ENCODE results near the gene SH2D7. TPM values are rescaled to one million over a fixed set of nuclear protein-coding genes. Genes with fewer than 3 reads are reported as not detected.
A peak's percentile ranks its signal among the peaks of the same experiment; 100 is the strongest.

Gene SH2D7
- not detected for total RNA-seq

GRCh38 chr15:78092261-78093041 is at the start of gene SH2D7:
SH2D7 (plus strand) TSS chr15:78092561; CDS start chr15:78092585, 24 bp downstream.
- no peak for ATAC-seq

DNA sequence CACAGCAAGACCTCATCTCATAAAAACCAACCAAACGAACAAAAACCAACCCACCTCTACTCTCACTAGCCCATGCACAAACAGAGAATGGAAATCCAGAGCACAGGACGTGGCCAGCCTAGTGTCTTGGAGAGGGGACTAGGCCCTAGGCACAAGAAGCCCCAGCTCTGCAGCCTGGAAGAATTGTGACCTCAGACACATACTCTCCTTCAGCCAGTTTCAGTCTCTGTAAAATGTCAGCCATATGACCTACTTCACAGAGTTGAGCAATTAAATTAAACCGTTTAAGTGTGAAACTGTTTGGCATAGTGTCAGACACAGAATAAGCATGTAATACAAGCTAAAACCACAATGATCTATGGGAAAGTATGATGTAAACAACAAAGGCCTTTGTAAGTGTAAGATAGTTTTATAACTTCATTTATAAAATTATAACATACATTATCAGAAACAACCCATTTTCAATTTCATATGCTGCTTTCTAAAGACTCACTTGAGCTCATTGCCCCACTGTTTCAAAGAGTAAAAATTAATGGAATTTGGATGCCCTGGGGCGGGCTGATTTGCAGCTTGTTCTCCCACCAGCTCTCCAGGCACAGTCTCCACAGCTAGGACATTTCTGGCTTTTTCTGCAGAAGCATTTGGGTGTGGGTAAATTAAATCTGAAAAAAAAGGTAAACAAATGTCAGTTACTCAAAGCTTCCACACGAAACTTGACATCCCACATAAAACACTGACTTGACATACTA is 47.8 kb upstream of the SH2D7 start:
- ATAC-seq: no peak

DNA sequence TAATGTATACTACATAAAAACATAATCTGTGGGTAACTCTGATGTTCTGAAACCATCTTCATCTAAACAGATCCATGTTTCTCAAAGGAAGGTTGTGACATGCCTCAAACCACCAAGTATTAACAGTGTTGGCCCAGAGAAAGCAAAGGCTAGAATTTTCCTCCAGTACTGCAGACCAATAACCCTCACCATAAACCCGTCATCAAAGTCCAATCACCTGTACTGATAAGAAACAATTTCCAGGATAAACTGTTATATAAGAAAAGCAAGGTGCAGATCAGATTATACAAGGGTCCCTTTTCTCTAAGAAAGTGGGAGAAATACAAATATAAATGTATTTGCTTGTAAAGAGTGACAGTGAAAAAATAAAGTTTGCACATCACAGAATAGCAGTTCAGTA is 47.2 kb upstream of the SH2D7 start:
- ATAC-seq: no peak

GRCh38 chr15:78046796-78047341 is 45.5 kb upstream of the SH2D7 start:
- no peak for ATAC-seq

DNA sequence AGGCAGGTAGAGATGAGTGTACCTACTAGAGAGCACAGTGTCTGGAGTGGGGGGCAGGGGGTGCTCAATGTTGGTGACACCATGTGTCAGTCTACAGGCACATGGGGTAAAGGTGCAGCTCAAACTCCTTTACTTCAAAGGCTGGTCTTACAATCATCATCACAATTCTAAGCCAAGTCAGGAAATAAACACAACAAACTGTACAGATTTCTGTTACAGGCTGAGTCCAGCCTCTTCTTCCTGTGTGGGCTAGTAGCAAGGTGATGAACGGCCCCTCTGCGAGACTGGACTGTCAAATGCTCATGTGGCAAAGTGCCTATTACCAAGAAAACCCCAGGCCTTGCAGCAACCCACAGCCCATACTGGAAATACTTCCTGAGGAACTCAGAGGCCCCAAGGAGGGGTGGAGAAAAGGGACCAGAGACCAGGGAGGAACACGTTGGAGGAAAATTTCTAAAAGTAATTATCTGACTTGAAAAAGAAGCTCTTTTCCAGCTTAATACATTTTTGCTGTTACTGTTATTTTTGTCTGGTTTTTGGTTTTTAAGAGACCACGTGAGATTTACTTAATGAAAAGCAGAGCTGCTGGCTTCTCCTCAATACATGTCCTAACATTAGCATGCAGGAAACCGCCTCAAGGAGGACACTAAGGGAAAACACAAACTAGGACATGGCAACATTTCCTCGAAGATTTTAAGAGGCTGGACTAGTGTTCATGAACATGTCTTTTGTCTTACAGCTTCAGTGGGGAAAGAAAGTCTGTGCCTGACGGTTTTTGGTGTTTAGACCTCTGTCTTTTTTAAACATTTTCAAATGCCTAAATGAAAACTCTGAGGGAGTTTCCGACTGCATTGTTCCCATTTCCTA is 44.4 kb upstream of the SH2D7 start:
- ATAC-seq: peak; percentile 17

GRCh38 chr15:78048628-78048920 is 43.8 kb upstream of the SH2D7 start:
- no peak for ATAC-seq

DNA sequence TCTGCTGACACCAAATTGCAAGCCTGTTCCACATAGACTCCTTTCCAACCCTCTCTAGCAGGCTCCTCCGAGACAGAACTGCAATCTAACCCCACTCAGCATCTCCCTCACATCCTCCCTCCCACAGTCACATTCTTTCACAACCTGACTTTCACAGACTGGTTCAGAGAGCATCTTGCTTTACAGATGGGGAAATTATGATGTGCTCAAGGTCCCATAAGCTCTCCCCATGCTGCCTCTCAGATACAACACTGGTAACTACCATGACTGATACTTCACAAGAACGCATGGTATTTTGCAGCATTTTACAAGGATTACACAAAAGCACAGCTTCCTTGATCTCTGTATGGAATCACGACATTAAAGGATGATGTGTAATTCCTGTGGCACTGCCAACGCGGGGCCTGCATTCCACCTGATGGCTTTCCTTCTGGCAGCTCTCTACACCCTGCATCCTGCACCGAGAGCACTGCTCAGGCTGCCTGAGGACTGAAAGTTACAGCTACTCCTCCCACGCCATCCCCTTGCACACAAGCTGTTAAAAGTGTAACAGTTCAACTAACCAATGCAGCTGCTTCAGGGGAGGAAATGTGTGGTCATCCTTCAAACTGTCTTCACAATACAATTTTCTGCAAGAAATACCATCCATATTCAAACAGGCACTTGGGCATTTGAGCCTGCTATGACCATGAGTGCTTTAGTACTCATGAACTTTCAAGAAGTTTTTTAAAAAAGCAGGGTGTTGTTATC is 42.5 kb upstream of the SH2D7 start:
- ATAC-seq: no peak

GRCh38 chr15:78050441-78050809 is 41.9 kb upstream of the SH2D7 start:
- no peak for ATAC-seq

DNA sequence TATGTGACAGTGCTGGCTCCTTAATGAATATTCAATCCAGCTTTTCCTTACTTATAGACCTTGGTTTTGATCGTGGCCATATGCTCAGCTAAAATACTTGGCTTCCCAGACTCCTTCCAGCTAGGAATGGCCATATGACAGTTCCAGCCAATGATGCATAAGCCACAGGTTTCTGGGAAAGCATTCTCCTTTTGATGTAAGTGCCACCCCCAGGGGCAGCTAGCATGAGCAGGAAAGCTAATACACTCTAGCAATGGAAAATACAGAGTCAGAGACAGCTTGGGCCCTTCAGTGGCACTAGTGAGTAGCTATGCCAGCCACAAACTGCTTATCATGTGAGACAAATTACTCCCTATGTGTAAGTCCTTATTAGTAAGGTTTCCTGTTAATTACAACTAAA is 41.5 kb upstream of the SH2D7 start:
- ATAC-seq: no peak

GRCh38 chr15:78051596-78051995 is 40.8 kb upstream of the SH2D7 start:
- ATAC-seq: no peak

DNA sequence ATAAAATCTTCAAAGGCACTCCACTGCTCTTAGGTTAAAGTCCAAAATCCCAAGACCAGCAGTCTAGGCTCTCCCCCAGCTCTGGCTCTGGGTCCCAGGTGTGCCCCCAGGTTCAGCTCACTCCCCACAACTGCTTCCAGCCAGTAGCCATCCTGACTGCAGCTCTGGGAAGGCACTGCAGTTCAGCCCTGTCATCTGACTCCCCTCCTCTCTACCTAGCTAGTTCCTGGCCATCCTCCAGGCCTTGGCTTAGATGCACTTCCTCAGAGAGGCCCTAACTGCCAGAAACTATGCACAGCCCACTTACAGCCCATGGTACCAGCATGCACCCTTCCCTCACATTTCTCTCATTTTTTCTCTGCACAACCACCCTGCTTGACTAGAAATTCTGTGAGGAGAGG is 40.4 kb upstream of the SH2D7 start:
- ATAC-seq: no peak

- no peak for ATAC-seq
Observed at GRCh38 chr15:78052545-78052944, 39.8 kb upstream of the SH2D7 start.

DNA sequence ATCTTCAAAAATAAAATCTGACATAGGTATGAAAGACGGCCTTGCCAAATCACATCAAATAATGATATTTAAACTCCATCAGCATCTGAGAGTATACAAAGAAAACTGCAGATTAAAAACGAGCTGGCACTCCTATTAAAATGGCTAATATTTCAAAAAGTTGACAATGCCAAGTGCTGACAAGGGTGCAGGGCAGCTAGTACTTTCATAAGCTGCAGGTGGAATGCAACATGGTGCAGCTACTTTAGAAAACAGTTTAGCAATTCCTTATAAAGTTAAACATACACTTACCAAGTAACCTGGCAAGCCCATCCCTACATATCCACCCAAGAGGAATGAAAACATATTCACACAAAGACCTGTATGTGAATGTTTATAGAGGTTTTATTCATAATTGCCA is 37.8 kb upstream of the SH2D7 start:
- no peak for ATAC-seq

GRCh38 chr15:78054966-78055365 is 37.4 kb upstream of the SH2D7 start:
- ATAC-seq: no peak

GRCh38 chr15:78055919-78056713 is 36.2 kb upstream of the SH2D7 start:
- ATAC-seq: peak; percentile 63

DNA sequence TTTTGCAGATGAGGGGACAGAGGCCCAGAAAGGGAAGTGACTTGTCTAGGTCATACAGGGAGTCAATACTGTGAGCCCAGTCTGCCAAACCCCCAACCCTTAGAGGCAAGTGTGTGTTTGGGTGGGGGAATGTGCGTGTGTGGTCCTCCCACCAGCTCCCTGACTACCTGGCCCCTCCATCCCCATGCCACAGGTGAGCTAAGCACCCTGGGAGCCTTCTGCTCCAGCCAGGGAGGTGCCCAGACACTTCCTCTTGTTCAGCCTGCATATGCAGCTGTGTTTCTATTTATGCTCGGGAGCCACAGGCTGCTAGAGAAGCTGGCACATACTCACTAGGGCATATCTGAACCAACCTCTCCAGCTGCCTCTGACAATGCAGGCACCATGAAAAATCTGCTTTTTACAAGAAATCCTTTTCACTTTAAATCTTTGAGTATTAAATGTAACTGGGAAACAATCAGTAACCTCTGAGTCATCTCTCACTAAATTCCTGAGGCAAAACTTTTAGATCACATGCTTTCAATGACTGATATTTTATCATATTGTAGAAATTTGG is 35.6 kb upstream of the SH2D7 start:
- peak; percentile 70 for ATAC-seq

DNA sequence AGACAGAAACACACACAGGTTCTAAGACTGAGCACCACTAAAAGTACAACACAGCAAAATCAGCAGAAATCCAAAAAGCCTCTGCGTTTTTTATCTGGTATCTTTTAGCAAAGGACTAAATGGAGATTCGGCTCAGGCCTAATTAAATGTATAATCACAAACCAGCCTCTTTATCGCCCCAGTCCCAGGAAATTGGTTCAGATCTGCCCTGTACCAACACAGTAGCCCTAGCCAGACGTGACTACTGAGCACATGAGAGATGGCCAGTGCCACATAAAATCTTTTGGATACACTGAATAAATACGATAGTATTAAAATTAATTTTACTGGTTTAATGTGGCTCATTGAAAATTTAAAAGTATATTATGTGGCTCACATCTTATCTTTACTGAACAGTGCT is 34.6 kb upstream of the SH2D7 start:
- no peak for ATAC-seq

- no peak for ATAC-seq
Observed at GRCh38 chr15:78058401-78058935, 33.9 kb upstream of the SH2D7 start.

- peak; percentile 68 for ATAC-seq
Observed at GRCh38 chr15:78059110-78059839, 33.1 kb upstream of the SH2D7 start.

DNA sequence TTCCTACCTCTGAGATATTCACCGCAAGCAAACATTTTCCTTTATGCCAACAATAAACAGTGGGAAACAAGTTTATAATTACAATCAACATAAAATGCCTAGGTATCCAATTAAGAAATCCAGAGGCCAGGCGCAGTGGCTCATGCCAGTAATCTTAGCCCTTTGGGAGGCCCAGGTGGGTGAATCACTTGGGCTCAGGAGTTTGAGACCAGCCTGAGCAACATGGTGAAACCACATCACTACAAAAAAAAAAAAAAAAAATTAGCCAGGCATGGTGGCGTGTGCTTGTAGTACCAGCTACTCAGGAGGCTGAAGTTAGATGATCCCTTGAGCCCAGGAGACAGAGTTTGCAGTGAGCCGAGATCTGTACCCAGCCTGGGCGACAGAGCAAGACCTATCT is 32.1 kb upstream of the SH2D7 start:
- no peak for ATAC-seq
